Measurements from ENCODE around the gene MEI1.

Gene MEI1

GRCh38 chr22:41787331-41787730 lies 88.0 kb downstream of the MEI1 start:
- DNase-seq, result no peak

DNA sequence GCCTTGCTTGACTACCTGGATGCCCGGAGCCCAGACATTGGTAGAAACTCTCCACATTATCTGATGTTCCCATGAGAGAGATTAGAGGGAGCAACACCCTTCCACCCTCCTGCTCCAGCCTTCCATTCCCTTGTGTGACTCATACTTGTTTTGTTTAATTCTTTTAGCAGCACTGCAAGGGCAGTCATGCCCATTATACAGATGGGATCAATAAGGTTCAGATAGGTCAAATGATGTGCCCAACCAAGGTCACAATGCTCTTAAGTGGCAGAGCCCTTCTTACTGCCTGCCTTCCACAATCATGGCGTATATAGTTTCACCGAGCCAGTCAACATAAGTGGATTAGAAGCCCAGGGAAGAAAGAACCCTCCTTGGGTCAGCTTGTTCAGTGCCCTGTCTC lies 94.6 kb downstream of the MEI1 start:
- DNase-seq, result no peak

DNA sequence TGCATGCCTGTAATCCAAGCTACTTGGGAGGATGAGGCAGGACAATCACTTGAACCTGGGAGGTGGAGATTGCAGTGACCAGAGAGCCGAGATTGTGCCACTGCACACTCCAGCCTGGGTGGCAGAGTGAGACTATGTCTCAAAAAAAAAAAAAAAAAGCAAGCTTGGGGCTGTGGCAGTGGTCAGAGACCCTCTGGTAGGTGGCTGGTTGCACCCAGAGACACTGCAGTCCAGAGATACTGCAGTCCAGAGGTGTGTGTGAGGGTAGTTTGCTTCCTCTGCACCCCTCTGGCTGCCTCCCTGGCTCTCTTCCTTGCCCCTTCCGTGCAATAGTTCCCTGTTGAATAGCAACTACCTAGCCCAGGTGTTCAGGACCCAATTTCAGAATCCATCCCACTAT lies 99.4 kb downstream of the MEI1 start:
- no peak for DNase-seq

- DNase-seq, result no peak
These were observed 100.4 kb downstream of the MEI1 start for GRCh38 chr22:41799486-41800347.

- peak; percentile 77 for DNase-seq
These were observed 101.2 kb downstream of the MEI1 start, which contains the start of gene CCDC134 for GRCh38 chr22:41800348-41801146. TSS of gene CCDC134 (plus strand) at chr22:41800679. CDS start at chr22:41808891, 8,212 bp downstream.

DNA sequence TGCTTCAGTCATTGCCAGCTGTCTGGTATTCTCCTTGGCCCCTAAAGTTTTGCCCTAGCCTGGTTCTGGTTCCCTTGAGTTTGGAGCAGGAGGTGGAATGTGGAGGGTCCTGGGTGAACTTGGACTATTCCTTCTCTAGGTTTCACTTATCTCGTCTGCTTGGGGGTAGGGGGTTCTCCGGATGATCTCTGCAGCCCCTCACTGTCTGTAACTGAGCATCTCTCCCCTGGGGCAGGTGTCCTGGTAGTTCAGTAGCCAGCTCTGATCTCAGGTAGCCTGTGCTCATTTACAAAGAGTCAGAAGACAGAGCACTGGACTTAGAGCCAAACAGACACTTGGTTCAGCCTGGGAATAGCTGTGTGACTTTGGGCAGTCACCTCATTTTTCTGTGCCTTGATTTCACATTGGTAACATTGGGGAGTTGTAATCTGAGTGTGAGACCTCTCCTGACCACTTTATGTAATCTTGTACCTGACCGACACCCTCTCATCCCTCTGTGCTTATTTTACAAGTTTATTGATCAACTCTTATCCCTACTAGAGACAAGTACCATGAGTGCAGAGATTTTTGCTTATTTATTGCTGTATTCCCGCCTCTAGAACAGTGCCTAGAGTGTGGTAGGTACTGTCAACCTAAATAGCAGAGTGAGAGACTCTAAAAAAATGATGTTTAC lies 102.0 kb downstream of the MEI1 start:
- DNase-seq, result no peak

DNA sequence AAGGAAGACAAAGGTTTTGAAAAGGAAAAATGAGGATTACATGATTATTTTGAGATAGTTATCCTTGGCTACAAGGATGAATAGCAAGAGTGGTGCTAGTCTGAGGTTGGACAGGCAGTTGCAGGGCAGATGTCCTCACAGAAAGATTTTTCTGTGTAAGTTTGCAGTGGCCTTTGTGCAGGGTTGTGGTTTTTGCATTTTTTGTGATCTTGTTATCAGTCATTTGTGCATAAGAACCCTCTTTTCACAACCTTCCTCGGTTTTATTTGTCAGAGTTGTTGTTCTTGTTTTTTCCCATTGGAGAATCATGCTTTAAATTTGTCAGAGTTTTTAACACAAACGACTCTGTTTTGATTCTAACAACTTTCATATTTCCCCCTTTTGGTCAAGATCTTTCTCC lies 102.6 kb downstream of the MEI1 start:
- DNase-seq, result no peak

GRCh38 chr22:41805639-41806038 lies 106.3 kb downstream of the MEI1 start:
- no peak for DNase-seq

DNA sequence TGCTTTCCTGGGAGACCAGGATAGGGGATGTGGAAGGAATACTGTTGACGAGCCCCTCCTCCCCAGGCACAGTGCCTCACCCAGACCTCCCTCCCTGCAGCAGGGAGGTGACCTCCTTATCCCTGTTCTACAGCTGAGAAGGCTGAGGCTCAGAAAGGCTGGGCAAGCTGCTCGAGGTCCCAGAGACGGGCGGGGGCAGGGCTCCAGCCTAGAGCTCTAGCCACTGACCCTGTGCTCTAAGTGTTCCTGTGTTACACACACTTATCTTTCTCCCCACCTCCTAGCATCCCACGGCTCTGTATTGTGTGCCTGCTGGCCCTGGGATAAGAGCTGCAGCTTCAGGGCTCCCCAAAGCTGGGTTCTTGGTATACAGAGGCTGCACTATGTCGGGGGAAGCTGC lies 109.1 kb downstream of the MEI1 start:
- no peak for DNase-seq

DNA sequence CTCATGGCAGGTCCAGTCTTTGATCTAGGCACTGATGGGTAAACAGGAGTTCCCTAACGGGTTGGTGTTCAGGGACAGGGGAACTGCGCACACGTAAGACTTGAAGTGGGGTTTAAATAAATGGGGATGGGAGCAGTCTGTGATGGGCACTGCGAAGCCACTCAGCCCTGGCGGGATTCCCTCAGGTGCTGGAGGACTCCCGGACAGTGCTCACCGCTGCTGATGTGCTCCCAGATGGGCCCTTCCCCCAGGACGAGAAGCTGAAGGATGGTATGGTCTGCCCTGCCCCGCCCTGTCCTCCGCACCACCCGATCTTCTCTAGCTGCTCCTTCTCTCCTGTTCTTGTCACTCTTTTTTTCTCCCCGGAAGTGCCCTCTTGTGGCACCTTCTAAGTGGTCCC lies 110.7 kb downstream of the MEI1 start:
- DNase-seq, result no peak

DNA sequence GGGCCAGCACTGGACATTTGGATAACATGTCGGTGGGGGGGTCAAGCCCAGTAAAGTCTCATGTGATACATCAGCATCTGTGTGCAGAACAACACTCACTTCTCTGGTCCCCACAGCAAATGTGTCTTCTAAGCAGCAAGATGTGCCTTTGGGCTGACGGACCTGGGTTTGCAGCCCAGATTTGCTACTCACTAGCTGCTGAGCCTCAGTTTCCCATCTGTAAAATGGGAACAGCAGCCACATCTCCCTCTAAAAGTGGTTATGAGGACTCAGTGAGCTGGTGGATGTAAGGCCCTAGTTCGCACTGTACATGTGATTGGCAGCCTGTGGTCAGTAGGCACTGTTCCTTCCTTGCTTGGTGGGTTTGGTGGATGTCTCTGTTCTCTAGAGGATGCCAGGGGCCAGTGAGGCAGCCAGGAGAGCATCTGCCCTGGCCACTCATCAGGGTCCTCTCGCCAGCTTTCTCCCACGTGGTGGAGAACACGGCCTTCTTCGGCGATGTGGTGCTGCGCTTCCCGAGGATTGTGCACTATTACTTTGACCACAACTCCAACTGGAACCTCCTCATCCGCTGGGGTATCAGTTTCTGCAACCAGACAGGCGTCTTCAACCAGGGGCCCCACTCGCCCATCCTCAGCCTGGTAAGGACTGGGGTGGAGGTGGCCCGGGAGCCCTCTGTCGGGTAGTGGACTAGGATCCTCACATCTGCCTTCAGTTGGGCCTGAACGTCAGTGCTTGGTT lies 113.7 kb downstream of the MEI1 start:
- DNase-seq, result no peak

- no peak for DNase-seq
These were observed 114.6 kb downstream of the MEI1 start for GRCh38 chr22:41813726-41814410.

DNA sequence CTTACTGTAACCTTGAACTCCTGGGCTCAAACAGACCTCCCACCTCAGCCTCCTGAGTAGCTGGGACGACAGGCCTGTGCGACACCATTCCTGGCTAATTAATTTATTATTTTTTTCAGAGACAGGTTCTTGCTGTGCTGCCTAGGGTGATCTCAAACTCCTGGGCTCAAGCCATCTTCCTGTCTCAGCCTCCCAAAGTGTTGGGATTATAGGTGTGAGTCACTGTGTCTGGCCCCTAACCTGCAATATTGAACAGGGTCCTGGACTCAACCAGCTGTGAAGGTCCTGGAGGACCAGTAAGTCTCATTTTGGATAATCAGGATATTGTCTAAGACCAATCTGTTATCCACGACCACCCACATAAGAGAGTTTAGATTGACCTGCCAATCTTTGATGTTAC lies 116.4 kb downstream of the MEI1 start:
- no peak for DNase-seq

- no peak for DNase-seq
These were observed 116.9 kb downstream of the MEI1 start for GRCh38 chr22:41816241-41816640.

DNA sequence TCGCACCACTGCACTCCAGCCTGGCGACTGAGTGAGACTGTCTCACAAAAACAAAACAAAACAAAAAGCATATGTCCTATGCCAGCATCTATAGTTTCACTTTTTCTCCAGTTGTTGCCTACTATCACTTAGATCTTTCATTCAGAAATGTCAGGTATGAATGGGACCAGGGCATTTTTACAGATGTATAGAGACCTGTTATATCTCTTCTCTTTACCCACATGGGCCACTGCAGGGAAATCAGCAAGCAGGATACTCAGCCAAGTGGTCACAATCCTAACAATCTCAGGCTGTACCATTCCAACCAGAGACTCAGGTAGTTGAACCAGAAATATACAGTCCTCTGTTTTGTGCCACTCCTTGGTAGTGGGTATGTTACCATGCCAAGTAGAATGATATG lies 117.6 kb downstream of the MEI1 start:
- DNase-seq, result no peak

DNA sequence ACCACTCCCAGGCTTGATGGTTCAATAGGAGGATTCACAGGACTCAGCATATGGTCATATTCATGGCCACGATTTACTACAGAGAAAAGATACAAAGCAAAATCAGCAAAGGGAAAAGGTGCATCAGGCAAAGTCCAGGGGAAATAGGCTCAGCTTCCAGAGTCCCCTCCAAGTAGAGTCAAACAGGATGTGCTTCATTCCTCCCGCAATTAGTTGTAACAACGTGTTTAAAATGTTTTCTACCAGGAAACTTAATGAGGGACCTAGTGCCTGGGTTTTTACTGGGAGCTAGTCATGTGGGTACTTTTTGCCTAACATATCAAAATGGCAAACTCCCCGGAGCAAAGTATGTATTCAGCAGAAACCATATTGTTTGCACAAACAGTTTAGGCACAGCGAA lies 118.7 kb downstream of the MEI1 start:
- DNase-seq, result no peak

DNA sequence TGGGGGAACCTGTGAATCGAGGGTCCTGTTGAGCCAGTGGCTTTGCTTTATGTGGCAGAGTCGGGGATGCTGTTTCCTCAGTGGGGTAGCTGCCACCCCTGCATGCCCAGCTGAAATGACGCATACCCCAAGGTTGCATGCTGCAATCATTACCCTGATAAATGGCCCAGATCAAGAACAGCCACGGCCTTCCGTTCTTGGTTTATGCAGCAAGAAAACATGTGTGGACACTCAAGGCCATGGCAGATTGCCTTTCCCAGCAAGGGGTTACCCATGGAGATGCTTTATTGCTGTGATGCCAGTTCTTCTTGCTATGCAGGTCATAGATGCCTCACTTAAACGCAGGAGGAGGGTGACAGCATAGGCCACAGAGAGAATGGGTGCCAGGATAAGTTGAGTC lies 119.3 kb downstream of the MEI1 start:
- DNase-seq, result no peak

DNA sequence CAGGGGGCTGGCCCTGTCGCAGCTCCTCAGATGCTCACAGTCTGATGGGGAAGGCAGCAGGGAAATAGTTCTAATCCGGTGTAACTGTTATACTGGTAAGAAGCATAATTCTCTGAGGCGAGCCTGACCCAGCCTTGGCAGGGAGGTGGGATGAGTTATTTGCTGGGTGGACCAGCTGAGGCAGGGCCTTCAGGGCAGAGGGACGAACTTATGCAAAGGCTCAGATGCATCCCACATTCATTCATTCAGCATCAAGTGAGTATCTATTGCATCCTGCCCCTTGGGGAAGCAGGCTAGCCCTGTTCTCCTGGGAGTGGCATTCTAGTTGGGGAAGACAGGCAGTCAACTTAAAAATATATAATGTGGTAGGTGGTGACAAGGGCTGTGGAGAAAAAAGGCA lies 120.0 kb downstream of the MEI1 start:
- DNase-seq, result no peak

GRCh38 chr22:41820447-41820846 lies 121.1 kb downstream of the MEI1 start:
- no peak for DNase-seq

- no peak for DNase-seq
These were observed 122.4 kb downstream of the MEI1 start for GRCh38 chr22:41821471-41822316.

All from effector CD8-positive, alpha-beta T cell (primary cell).